Activated gamma-delta T cell treated with Interleukin-2 at 50 U/mL for 16 hours (primary cell): ENCODE results near the gene RASA1.

ENCODE experiments used
- DNase-seq: peaks from one replicate; pipeline ENCODE4 v3.0.0-alpha.2; 2020

The RASA1 gene

GRCh38 chr5:87405472-87406155, 137.9 kb downstream of the RASA1 start:
- no peak for DNase-seq

- DNase-seq: no peak
These were observed 140.5 kb downstream of the RASA1 start for GRCh38 chr5:87408204-87408603.

- DNase-seq: no peak
These were observed 143.2 kb downstream of the RASA1 start for GRCh38 chr5:87410931-87411330.

- DNase-seq: no peak
These were observed 143.9 kb downstream of the RASA1 start for GRCh38 chr5:87411586-87411972.

GRCh38 chr5:87411973-87412629, 144.4 kb downstream of the RASA1 start:
- DNase-seq: peak; percentile 20

- peak; percentile 95 for DNase-seq
These were observed 145.1 kb downstream of the RASA1 start, which contains the start of gene CCNH for GRCh38 chr5:87412630-87413342. Gene CCNH, minus strand, starts transcription at chr5:87412930. Its CDS starts 136 bp downstream, at chr5:87412794.

- DNase-seq: no peak
These were observed 145.6 kb downstream of the RASA1 start for GRCh38 chr5:87413343-87413645.

GRCh38 chr5:87418506-87418905, 150.8 kb downstream of the RASA1 start:
- no peak for DNase-seq

- DNase-seq: no peak
These were observed 153.6 kb downstream of the RASA1 start for GRCh38 chr5:87421307-87421706.

- DNase-seq: no peak
These were observed 156.1 kb downstream of the RASA1 start for GRCh38 chr5:87423755-87424154.

- DNase-seq: no peak
These were observed 163.3 kb downstream of the RASA1 start for GRCh38 chr5:87430863-87431457.

GRCh38 chr5:87432460-87432859, 164.8 kb downstream of the RASA1 start:
- DNase-seq: no peak

- no peak for DNase-seq
These were observed 166.3 kb downstream of the RASA1 start for GRCh38 chr5:87433945-87434344.

GRCh38 chr5:87434461-87434860, 166.8 kb downstream of the RASA1 start:
- no peak for DNase-seq

- no peak for DNase-seq
These were observed 167.5 kb downstream of the RASA1 start for GRCh38 chr5:87435144-87435694.

- no peak for DNase-seq
These were observed 170.0 kb downstream of the RASA1 start for GRCh38 chr5:87437724-87438123.

GRCh38 chr5:87438231-87438630, 170.5 kb downstream of the RASA1 start:
- no peak for DNase-seq
